ENCODE measurements around the gene SMARCA5.

DNA sequence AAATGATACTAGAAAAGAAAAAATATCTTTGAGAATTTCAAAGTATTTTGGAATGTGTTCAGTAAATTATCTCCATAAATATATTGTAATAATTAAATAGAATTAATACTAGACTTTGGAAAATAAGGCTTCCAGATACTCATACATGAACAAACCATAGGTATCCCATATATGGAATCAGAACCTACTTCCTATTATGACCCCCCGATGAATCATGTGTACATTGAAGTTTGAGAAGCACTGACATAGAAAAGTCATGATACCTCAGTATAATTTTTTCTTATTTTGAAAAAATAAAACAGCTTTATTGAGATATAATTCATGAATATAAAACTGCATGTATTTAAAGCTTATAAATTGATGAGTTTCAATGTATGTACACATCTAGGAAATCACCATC lies 27.2 kb upstream of the SMARCA5 start:
- TF ChIP-seq POLR2AphosphoS5 (IDR thresholded peaks at IDR 0.05; ENCODE audit: borderline replicate concordance, low read depth, low read length), result no peak
- TF ChIP-seq EZH2 (IDR thresholded peaks at IDR 0.05), result no peak
- no peak for TF ChIP-seq FOXP2 (optimal IDR thresholded peaks at IDR 0.05; ENCODE audit: control extremely low read depth, extremely low read length, insufficient read depth)

All from SK-N-MC (cell line).